GM13976 (cell line): ENCODE data around the gene OSBPL10.
"Not testable (repeated sequence)": the region's sequence is repeated elsewhere in the genome, so short reads cannot be mapped to it uniquely, and the experiment has no call there.

Source experiments
- DNase-seq: peaks from one replicate; pipeline ENCODE4 v3.0.0; 2012; ENCODE audit warnings: low spot score
- in situ Hi-C: fragments of 300-500 bp; cut with MboI; formaldehyde crosslinking; loops from one replicate; pipeline ENCODE4 v1.12.0; 2022; ENCODE audit warnings: low sequenced_read_pairs, mixed read lengths, inconsistent platforms; ENCODE audit not compliant: unreplicated experiment
- TF ChIP-seq, protein P1 (sequence below): IDR thresholded peaks from 2 replicates; pipeline ENCODE4 v1.5.1; 2012; ENCODE audit warnings: borderline replicate concordance, mild to moderate bottlenecking; ENCODE audit not compliant: insufficient read depth; ENCODE audit errors: extremely low read depth, missing control alignments, control extremely low read depth

The OSBPL10 gene

DNA sequence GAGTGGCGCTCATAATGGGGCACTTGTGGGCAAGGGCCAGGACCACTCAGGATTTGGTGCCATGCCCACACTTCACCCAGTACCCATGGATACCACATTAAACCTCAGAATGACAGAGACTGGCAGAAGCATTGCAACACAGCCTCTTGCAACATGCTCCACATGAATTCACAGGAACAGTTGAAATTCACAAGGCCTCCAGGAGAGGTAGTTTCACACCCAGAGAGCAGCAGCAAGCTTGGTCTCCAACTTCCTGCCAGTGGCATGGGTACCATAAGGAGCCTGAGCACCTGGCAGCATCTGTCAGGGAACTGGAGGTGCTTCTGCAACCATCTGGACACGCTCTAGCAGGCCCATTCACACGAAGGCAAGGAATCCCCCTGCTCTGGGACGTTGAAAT is 101.0 kb downstream of the OSBPL10 start:
- in situ Hi-C loops, result no loop called here
- no peak for DNase-seq

DNA sequence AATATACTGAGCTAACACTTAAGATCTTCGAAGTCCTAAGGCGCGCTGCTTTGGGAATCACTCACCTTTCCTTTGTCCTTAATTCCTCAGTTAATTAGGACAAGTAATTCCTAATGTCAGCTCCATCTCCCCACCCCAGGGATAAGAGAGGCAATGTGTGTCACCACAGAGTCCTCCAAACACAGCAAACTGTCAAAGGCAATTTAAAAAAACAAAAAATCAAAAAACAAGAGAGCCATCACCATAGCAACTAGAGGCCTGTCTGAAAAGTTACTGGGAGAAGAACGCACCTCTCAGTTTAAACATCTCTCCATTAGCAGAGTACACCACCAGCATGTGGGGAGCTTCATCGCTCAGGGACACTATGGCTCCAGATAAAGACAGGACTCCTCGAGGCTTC is 101.7 kb downstream of the OSBPL10 start:
- TF ChIP-seq, protein P1, sequence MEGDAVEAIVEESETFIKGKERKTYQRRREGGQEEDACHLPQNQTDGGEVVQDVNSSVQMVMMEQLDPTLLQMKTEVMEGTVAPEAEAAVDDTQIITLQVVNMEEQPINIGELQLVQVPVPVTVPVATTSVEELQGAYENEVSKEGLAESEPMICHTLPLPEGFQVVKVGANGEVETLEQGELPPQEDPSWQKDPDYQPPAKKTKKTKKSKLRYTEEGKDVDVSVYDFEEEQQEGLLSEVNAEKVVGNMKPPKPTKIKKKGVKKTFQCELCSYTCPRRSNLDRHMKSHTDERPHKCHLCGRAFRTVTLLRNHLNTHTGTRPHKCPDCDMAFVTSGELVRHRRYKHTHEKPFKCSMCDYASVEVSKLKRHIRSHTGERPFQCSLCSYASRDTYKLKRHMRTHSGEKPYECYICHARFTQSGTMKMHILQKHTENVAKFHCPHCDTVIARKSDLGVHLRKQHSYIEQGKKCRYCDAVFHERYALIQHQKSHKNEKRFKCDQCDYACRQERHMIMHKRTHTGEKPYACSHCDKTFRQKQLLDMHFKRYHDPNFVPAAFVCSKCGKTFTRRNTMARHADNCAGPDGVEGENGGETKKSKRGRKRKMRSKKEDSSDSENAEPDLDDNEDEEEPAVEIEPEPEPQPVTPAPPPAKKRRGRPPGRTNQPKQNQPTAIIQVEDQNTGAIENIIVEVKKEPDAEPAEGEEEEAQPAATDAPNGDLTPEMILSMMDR, result no peak
- in situ Hi-C loops, result no loop called here
- no peak for DNase-seq

More for the DNA sequence above, 101.0 kb downstream of the OSBPL10 start:
- TF ChIP-seq, protein P1, result no peak

DNA sequence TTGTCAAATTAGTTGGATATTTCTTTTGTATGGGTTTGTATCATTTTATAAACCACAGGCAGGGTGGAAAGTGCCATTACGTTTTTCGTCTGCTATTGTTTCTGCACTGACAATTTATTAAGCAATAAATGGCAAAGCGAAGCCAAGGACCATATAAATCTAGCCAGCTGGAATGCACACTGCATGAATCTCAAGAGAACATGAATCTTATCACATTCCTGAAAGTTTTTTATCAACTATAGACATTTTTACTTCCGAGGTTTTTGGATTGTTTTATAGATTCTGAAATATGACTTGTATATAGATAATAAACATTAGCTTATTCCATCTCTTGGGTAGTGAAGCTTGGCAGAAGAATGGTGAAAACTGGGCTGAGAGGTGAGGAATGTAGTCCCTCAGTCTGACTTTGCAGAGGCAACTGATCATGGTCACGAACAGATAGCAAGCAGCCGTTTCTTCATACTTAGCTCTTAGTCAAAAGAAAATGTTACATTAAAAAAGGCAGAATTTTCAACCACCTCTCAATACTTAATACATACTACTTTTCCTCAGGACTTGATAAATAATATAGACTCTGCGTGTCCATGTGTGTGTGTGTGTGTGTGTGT is 102.7 kb downstream of the OSBPL10 start:
- no peak for DNase-seq
- TF ChIP-seq, protein P1, result no peak
- in situ Hi-C loops, result no loop called here

DNA sequence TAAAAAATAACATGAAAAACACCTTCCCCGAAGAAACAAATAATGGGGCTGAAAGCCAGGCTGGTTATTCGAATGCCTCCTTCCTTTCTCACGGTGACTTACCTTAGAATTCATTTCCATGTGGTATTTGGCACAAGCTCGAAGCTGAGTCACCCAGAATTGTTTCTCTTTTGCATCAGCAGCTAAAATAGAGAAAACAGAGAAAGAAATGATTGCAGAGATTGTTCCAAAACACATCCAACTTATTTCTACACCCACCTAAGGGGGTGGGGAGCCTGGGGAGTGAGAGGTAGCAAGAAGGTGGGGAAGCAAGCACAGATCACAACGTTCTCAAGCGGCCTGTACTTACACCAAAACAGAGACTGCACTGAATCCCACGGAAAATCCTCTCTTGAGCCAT is 104.7 kb downstream of the OSBPL10 start:
- in situ Hi-C loops, result no loop called here
- DNase-seq, result no peak
- TF ChIP-seq, protein P1, result no peak

DNA sequence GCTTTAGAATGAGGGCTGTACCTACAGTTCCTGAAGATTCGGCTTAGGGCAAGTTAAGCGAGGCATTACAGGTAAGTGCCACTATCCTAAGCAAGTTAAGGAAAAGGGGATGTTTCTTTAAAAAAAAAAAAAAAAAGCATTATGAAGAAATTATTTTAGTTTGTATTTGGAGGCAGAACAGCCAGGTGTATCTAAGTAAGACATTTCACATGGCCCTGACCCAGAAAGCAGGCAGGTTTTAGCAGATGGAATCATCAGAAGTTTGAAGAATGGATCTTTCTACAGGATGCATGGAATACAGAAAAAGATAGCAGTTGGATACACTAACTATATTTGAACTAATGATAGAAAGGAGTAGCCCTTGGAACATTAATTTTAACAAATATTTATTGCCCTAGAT is 105.6 kb downstream of the OSBPL10 start:
- in situ Hi-C loops, result no loop called here
- TF ChIP-seq, protein P1, result no peak

DNA sequence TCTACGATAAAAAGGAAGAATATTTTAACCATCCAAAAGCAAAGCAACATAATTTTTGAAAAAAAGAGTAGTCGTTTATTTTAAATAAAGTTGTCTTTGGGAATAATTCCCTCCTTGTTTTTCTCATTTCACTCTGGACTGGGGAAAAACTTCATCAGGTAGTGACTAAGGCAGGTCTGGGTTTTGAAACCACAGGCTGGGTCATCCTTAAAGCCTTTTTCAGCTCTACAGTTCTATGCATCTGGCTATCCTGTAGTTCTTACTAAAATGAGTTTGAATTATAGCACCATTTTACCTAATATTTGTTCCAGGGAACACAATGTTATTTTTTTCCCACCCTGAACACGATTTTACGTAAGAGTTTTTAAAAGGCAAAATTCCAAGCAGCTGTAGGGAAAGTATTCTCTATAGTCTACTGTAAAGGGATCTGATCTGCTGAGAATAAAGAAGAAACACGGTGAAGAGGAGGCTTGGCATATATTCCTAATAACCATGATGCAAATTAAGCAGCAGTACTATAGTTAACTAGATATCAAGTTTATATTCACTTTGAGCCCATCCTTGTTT is 107.7 kb downstream of the OSBPL10 start:
- in situ Hi-C loops, result no loop called here
- TF ChIP-seq, protein P1, result no peak
- no peak for DNase-seq

More for the DNA sequence above, 105.6 kb downstream of the OSBPL10 start:
- DNase-seq, result no peak

DNA sequence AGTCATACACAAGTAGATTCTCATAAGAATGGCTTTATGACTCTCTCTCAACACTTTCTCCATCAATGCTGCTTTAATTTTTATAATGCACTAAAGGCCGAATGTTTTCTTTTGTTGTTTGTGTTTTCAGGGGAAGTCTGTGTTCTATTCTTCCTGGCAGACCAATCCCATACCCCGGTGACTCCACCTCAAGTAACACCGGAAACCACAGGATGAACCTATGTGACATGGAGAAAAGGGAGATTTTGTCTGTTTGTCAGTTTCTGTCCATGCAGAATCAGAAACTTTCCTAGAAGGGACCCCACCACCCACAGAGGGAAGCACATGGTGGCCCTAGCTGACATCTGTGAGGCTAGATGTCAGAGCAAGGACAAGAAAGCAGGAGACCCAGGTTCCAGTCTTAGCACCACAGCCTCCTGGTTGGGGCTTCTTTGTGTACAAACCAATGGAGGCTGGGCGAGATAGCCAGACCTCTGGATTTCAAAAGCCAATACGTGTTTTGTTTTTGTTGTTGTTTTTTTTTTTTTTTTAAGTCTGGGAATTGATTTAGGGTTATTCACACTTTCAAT is 109.0 kb downstream of the OSBPL10 start:
- in situ Hi-C loops, result no loop called here
- DNase-seq, result no peak
- TF ChIP-seq, protein P1, result no peak

DNA sequence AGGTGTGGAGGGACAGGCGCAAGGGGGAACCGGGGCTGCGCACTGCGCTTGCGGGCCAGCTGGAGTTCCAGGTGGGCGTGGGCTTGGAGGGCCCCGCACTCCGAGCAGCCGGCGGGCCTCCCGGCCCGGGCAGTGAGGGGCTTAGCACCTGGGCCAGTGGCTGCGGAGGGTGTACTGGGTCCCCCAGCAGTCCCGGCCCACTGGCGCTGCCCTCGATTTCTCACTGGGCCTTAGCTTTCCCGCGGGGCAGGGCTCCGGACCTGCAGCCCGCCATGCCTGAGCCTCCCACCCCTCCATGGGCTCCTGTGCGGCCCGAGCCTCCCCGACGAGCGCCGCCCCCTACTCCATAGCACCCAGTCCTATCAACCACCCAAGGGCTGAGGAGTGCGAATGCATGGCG is 111.0 kb downstream of the OSBPL10 start:
- DNase-seq, in situ Hi-C loops: not testable (repeated sequence)
